Stomach (tissue), 4 donors: ENCODE results near the gene RBSN.

ENCODE experiments used
- EP300 ChIP-seq: sonication (generic); formaldehyde crosslinking; IDR thresholded peaks from one replicate; pipeline ENCODE4 v1.6.1; 2017; ENCODE audit warnings: antibody characterized with exemption
- POLR2A ChIP-seq, 4 donors: fragments of 450-650 bp; IDR thresholded peaks; one replicate each; pipeline ENCODE4 v1.6.1; 2016; ENCODE audit warnings: antibody characterized with exemption in 4 of 4, control low read depth in 2 of 4, mild to moderate bottlenecking in 1 of 4, moderate library complexity in 1 of 4
- POLR2AphosphoS5 ChIP-seq, 3 donors: sonication (generic); formaldehyde crosslinking; IDR thresholded peaks; one replicate each; pipeline ENCODE4 v1.6.1; 2016; ENCODE audit warnings: antibody characterized with exemption in 3 of 3
- TF ChIP-seq, protein P1 (sequence below), 7 experiments: fragments of 450-650 bp in 4 of 7; fragments of 200-600 bp in 3 of 7; sonication (generic) in 3 of 7; IDR thresholded peaks; one replicate each; pipeline ENCODE4 v1.5.1; 2016 to 2019; ENCODE audit warnings: antibody characterized with exemption in 7 of 7, control low read depth in 2 of 7, mild to moderate bottlenecking in 1 of 7

GRCh38 chr3:15063238-15063637, 35.7 kb downstream of the RBSN start:
- TF ChIP-seq, protein P1, sequence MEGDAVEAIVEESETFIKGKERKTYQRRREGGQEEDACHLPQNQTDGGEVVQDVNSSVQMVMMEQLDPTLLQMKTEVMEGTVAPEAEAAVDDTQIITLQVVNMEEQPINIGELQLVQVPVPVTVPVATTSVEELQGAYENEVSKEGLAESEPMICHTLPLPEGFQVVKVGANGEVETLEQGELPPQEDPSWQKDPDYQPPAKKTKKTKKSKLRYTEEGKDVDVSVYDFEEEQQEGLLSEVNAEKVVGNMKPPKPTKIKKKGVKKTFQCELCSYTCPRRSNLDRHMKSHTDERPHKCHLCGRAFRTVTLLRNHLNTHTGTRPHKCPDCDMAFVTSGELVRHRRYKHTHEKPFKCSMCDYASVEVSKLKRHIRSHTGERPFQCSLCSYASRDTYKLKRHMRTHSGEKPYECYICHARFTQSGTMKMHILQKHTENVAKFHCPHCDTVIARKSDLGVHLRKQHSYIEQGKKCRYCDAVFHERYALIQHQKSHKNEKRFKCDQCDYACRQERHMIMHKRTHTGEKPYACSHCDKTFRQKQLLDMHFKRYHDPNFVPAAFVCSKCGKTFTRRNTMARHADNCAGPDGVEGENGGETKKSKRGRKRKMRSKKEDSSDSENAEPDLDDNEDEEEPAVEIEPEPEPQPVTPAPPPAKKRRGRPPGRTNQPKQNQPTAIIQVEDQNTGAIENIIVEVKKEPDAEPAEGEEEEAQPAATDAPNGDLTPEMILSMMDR (IDR thresholded peaks at IDR 0.05), result no peak
- TF ChIP-seq POLR2AphosphoS5 (IDR thresholded peaks at IDR 0.05) (no peak), EP300 (no peak), POLR2A (IDR thresholded peaks at IDR 0.05) (no peak)
